ENCODE measurements around the gene GBP7.
"Not testable (repeated sequence)": the region's sequence is repeated elsewhere in the genome, so short reads cannot be mapped to it uniquely, and the experiment has no call there.

Gene GBP7

GRCh38 chr1:89175601-89176256, at the start of gene GBP7:
Gene GBP7 (minus strand): TSS chr1:89176003. CDS start chr1:89171935, 4,068 bp downstream.
- DNase-seq: no peak

- no peak for DNase-seq
These were observed 45.5 kb upstream of the GBP7 start for GRCh38 chr1:89221341-89221740.

- not testable (repeated sequence) for DNase-seq
These were observed 44.0 kb upstream of the GBP7 start for GRCh38 chr1:89219851-89220250.

GRCh38 chr1:89218941-89219340, 43.1 kb upstream of the GBP7 start:
- not testable (repeated sequence) for DNase-seq

GRCh38 chr1:89213347-89213746, 37.5 kb upstream of the GBP7 start:
- DNase-seq: no peak

GRCh38 chr1:89211035-89211634, 35.3 kb upstream of the GBP7 start:
- DNase-seq: no peak

- DNase-seq: no peak
These were observed 30.6 kb upstream of the GBP7 start for GRCh38 chr1:89206373-89206772.

GRCh38 chr1:89203166-89203565, 27.4 kb upstream of the GBP7 start:
- DNase-seq: no peak

GRCh38 chr1:89201106-89201794, 25.4 kb upstream of the GBP7 start:
- DNase-seq: no peak

GRCh38 chr1:89200663-89201062, 24.9 kb upstream of the GBP7 start:
- DNase-seq: no peak

- no peak for DNase-seq
These were observed 23.8 kb upstream of the GBP7 start for GRCh38 chr1:89199525-89200031.

GRCh38 chr1:89198491-89199072, 22.8 kb upstream of the GBP7 start, which contains the start of gene GBP4:
Gene GBP4 (minus strand): TSS chr1:89198942. CDS start chr1:89198834, 108 bp downstream.
- peak in 5 of 14 donors; percentile 4 to 37 (median 30) for DNase-seq

GRCh38 chr1:89198081-89198480, 22.3 kb upstream of the GBP7 start:
- no peak for DNase-seq

GRCh38 chr1:89195476-89195875, 19.7 kb upstream of the GBP7 start:
- no peak for DNase-seq

GRCh38 chr1:89191314-89191713, 15.5 kb upstream of the GBP7 start:
- DNase-seq: no peak

- no peak for DNase-seq
These were observed 14.2 kb upstream of the GBP7 start for GRCh38 chr1:89190017-89190416.

GRCh38 chr1:89179343-89179742, 3.5 kb upstream of the GBP7 start:
- no peak for DNase-seq

GRCh38 chr1:89176971-89177370, 1.2 kb upstream of the GBP7 start:
- no peak for DNase-seq

GRCh38 chr1:89174491-89174890, 1.3 kb downstream of the GBP7 start:
- no peak for DNase-seq

- no peak for DNase-seq
These were observed 3.2 kb downstream of the GBP7 start for GRCh38 chr1:89172468-89173143.

GRCh38 chr1:89171067-89171438, 4.8 kb downstream of the GBP7 start:
- no peak for DNase-seq

All from C1 segment of cervical spinal cord (tissue), 14 donors.